Posterior cingulate gyrus (tissue), 11 donors: ENCODE data around the gene PLA2G4E.

Experiments used
- DNase-seq, 10 donors: peaks; one replicate each; pipeline versions ENCODE4 v3.0.0 to v3.0.0-alpha.2; 2020 to 2021; ENCODE audit warnings: mixed read lengths in 3 of 10
- intact Hi-C: fragments of 100-400 bp; cut with DNase I; formaldehyde crosslinking; loops from one replicate; pipeline ENCODE4 v1.15.1; 2023

Gene PLA2G4E

DNA sequence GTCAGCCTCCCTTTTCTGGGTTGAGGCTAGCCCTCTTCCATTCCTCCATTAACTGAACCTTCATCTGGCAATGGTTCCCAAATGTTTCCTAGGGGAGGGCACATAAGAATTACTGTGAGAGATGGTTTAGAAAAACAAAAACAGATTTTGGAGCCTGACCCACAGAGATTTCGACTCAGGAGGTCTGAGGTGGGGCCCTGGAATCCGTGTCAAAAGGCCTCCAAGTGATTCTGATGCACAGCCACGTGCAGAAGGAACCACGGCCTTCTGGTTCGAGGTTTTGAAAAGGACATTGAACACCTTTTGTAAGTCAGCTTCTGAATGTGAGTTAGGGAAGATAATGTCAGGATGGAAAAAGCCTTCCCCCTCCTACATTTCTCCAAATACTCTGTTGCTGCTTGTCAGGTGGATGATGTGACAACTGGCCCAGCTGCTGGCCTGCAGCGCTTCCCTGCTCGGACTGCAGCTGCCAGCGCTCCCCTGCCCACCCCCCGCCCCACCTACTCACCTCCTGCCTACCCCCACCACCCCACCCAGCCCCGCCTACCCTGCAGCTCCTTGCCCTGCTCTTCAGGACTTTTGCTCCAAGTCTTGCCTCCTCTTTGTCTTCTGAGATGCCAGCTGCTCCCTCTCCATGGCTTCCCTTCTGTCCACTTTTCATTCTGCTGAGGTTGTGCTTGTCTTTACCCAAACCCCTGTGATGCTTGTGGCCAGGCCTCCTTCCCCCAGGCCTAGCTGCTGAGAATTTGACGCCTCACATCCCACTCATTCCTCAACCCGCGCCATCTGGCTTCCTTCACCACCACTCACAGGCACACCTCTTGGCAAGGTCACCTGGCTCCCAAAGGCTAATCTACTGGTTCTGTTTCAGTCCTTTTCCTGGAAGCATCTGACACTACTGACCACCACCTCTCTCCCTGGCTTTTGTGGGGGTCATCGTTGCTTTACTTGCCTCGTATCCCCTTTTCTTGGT lies 55.1 kb downstream of the PLA2G4E start:
- intact Hi-C loops, result no loop called here
- DNase-seq, result no peak

GRCh38 chr15:41961595-41962202 lies 59.1 kb downstream of the PLA2G4E start:
- intact Hi-C loops, result no loop called here
- DNase-seq, result no peak

DNA sequence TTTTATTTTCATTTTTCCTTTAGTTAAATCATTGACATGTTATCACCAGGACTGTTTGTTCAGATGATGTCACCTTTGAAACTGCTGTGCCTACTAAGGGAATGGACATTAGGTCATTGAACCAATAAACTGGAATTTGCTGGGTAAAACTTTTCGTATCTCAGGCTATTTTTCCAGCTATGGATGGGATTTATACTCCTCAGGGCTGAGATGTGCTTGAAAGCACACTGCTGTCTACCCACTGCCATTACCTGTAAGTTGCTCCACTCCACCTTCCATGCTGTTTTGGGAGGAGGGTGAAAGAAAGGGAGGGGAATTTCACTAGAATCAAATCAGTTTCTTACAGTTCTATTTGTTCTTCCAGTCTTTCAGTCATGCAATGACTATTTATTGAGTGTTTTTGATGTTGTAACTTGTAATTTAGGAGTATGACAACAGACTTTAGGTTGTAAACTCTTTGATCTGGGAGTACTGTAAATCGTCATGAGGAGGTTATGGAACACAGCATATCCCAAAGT lies 59.8 kb downstream of the PLA2G4E start:
- intact Hi-C loops, result no loop called here
- DNase-seq, result no peak

- DNase-seq, result no peak
- intact Hi-C loops, result no loop called here
Measured at GRCh38 chr15:41958002-41958420, 62.8 kb downstream of the PLA2G4E start.

GRCh38 chr15:41957021-41957897 lies 63.6 kb downstream of the PLA2G4E start:
- no peak for DNase-seq
- intact Hi-C loops, result no loop called here

DNA sequence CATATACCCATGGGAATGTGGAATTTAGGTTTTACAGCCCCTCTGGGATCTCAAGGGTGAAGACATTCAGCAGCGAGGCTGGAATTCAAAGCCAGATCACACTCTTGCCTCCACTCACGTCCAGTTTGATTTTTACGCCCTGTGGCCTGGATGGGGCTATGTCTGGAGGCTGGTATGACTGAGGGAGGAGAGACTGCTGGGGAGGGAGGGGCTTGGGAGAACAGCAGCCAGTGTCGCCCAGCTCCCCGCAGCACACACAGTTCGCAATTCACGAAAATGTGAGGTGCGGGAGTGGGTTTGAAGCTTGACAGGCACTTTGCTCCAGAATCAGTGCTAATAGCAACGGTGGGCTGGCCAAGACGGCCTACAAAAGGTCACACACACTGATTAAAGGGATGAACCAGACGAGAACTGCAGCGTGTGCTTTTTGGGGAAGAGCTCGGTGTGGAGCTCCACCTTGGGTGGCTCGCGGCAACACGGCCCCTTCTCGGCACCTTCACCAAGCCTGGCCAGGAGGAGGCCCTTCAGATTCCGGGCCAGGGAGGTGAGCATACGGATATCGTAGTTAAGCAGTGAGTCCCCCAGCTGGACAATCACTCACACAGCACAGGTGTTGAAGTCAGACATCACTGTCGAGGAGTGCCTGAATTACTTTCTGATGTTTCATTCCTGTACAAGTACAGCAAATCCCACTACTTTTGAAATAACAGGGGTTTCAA lies 64.9 kb downstream of the PLA2G4E start:
- intact Hi-C loops, result no loop called here
- no peak for DNase-seq

DNA sequence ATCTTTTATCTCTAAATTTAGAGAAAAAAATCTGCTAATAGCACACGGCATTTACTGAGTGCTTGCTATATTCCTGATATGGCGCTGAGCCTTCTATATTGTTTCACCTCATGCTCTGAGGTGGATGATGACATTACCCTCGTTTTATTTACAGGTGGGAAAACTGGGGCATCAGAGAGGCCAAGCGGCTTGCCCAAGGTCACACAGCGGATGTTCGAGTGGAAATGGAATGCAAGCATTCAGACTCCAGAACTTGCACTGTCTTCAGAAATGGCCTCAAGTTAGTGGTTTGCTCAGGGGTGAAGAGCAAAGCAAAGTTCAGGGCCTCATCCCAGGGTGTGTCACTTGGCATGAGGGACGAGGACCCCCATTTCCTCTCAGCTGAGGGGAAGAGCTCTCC lies 65.7 kb downstream of the PLA2G4E start:
- intact Hi-C loops, result no loop called here
- DNase-seq, result no peak

GRCh38 chr15:41954036-41954435 lies 66.8 kb downstream of the PLA2G4E start:
- DNase-seq, result no peak
- intact Hi-C loops, result no loop called here

DNA sequence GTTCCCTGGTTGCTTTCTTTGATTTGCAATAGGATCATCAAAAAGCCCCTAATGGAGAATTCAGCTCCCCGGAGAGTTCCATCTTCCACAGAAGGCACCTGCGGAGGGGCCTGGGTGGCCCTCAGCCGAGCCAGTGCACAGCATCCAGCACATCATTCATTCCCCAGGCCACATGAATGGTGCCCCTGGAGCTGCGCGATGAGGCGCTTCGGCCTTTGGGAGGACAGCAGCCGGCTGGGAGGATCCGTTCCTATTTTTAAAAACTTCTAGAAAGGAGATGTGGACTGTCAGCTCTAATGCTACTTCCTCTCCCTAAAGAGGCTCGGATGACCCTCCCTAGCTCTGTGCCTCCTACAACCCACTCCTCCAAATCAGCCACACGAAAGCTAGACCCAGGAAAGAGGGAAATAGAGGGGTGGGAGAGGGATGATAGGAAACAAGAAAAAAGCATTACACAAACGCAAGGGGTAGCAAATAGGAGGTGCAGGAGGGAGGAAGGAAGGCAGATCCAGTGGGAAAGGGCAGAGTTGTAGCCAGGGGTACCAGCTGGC lies 68.8 kb downstream of the PLA2G4E start:
- intact Hi-C loops, result no loop called here

DNA sequence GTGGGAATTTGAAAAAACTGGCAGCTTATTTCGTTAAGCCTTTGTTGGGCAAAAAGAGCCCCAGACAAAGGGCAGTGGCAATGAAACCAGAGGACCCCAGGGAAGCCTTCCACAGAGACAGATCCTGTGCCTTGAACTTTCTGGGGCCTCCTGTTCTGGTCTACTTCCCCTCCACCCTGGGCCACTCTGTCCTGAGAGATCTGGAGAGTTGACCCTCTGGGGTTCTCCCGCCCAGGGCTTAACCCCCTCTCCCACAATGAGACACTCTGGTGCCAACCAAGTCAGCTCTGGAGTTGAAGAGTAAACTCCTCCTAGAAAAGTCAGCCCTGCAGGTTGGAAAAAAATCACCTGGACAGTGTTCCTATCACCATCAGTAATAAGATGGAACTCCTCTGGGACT lies 69.3 kb downstream of the PLA2G4E start:
- DNase-seq, result no peak
- intact Hi-C loops, result no loop called here

More for the DNA sequence above, 68.8 kb downstream of the PLA2G4E start:
- DNase-seq, result peak in 1 of 10 donors; percentile 63

DNA sequence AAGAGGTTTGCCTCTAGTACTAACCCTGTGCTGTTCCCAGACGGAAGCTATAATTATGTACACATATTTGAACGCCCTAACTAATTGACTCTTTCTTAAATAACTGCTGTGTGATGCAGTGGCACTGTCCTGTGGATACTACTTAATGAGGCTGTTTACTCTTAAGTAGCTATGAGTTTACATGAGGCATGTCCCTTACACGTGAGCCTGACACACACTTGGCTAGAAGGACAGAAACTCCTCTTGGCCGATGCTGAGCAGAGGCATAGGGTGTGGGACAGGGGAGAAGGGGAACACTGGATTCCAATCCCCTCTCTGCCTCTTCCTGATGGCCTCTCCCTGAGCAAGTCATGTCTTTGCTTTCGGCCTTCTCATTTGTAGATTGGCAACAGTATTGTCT lies 70.4 kb downstream of the PLA2G4E start:
- intact Hi-C loops, result no loop called here
- DNase-seq, result no peak

GRCh38 chr15:41950127-41950483 lies 70.7 kb downstream of the PLA2G4E start:
- intact Hi-C loops, result no loop called here
- no peak for DNase-seq

- intact Hi-C loops, result no loop called here
- no peak for DNase-seq
Measured at GRCh38 chr15:41949401-41950126, 71.3 kb downstream of the PLA2G4E start.

DNA sequence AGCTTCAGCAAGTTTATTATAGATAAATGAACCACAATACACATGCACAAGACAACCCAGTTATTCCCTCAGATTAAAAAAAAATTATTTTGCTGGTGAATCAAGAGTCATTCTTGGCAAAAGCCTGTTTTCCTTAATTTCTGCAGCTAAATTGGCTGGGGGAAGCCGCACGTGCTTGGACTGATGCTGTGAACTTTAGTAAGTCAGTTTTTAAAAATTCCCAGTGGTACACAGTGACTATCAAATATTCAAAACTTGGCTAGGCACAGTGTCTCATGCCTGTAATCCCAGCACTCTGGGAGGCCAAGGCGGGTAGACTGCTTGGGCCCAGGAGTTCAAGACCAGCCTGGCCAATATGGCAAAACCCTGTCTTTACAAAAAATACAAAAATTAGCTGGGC lies 72.4 kb downstream of the PLA2G4E start:
- DNase-seq, result no peak
- intact Hi-C loops, result no loop called here

DNA sequence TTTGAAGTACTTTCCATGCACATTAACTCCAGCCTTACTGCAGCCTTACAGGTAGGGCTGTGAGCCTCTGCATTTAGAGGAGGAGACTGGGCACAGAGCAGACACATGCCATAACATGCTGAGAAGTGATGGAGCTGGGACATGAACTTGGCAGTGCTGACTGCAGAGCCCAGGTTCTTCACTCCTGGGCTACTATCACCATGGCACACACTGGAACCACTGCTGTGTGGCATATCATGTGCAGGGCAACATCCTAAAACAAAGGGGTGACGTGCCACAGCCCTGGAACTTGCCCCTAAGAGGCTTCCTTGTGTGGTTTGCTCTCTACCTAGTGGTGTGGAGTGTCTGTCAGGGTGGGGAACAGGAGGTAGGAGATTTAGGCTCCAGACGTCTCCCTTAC lies 73.9 kb downstream of the PLA2G4E start:
- intact Hi-C loops, result no loop called here
- DNase-seq, result no peak

DNA sequence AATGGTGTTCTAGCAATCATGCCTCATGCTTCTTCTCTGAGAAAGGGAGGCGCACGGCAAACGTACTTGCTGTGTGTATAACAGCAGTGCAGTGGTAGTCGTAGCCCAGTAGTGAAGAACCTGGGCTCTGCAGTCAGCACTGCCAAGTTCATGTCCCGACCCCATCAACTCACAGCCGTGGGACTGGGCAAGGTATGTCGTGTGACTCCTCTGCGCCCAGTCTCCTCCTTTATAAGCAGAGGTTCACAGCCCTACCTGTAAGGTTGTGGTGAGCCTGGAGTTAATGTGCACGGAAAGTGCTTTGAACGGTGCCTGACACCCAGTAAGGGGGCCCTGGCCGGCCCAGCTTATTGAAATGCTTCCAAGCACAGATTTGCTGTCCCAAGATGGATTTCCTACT lies 75.1 kb downstream of the PLA2G4E start:
- DNase-seq, result no peak
- intact Hi-C loops, result no loop called here

DNA sequence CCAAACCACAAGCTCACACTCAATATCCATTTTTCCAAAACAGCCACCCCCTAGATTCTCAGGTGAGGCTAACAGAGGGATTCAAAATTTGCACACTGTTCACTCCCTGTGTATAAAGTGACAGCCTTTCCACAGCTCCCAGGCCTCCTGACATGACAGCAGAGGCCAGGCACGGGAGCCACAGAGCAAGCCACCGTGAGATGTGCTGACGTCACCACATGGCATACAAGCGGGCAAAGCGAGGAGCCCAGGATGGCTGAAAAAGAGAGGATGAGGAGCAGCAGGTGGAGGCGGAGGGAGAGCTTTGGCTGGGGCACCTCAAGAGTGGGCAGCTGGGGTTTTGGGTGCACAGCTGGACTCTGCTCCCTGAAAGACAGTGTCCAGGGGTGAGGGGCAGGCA lies 75.6 kb downstream of the PLA2G4E start:
- DNase-seq, result no peak
- intact Hi-C loops, result no loop called here

- no peak for DNase-seq
- intact Hi-C loops, result no loop called here
Measured at GRCh38 chr15:41944313-41944940, 76.4 kb downstream of the PLA2G4E start.
